IMR-90 (cell line): Measurements from ENCODE around the gene SH3RF3. TPM values are rescaled to one million over a fixed set of nuclear protein-coding genes. Genes with fewer than 3 reads are reported as not detected.

Experiments
- ATAC-seq: fragments of 200-7000 bp; cut with Tn5 transposase; 2 replicates; pipeline ENCODE4 v1.9.1; 2020; ENCODE audit warnings: low read depth, mild to moderate bottlenecking, moderate library complexity
- BruUV-seq: library from RNA; stranded (reverse); fragments of 400-500 nt; replicated peaks from 2 replicates; lab custom pipeline; 2021; lab: Mats Ljungman, UMichigan
- CTCF ChIA-PET: fragments of 300-600 bp; formaldehyde crosslinking; extraction: SDS; loops from one replicate; lab custom pipeline; 2021; ENCODE audit warnings: antibody characterized with exemption; lab: Yijun Ruan, JAX
- POLR2A ChIA-PET: fragments of 300-600 bp; sonication (Branson Sonifier 250); formaldehyde crosslinking; loops from one replicate; lab custom pipeline; 2022; ENCODE audit warnings: antibody characterized with exemption; ENCODE audit not compliant: unreplicated experiment; lab: Charles Lee
- DNase-seq: peaks from one replicate; pipeline ENCODE4 v3.0.0; 2013
- H2AFZ ChIP-seq: replicated peaks from 2 replicates; pipeline ENCODE3; 2013; ENCODE audit warnings: low read length, mild to moderate bottlenecking; ENCODE audit not compliant: poor library complexity
- H2AK5ac ChIP-seq: 2 replicates; pipeline ENCODE4 v1.6.1; 2013; ENCODE audit warnings: low read depth, low read length, inconsistent platforms
- H2AK9ac ChIP-seq: replicated peaks from 2 replicates; pipeline ENCODE3; 2013; ENCODE audit warnings: mild to moderate bottlenecking, low read depth, low read length, moderate library complexity; ENCODE audit not compliant: poor library complexity
- H2BK120ac ChIP-seq: 2 replicates; pipeline ENCODE4 v1.6.1; 2013; ENCODE audit warnings: low read depth, low read length, inconsistent platforms
- H2BK15ac ChIP-seq: 3 replicates; pipeline ENCODE4 v1.6.1; 2013; ENCODE audit warnings: low read depth, low read length, inconsistent platforms
- H2BK20ac ChIP-seq: 2 replicates; pipeline ENCODE4 v1.6.1; 2013; ENCODE audit warnings: low read depth, mild to moderate bottlenecking, inconsistent platforms, low read length, moderate library complexity
- H2BK5ac ChIP-seq: 2 replicates; pipeline ENCODE4 v1.6.1; 2013; ENCODE audit warnings: mild to moderate bottlenecking, low read depth, low read length, inconsistent platforms; ENCODE audit not compliant: poor library complexity, severe bottlenecking
- H3K14ac ChIP-seq: replicated peaks from 2 replicates; pipeline ENCODE4 v1.6.1; 2013; ENCODE audit warnings: low read depth, low read length, inconsistent platforms
- H3K18ac ChIP-seq: 2 replicates; pipeline ENCODE4 v1.6.1; 2013; ENCODE audit warnings: low read depth, low read length, control low read depth
- H3K23ac ChIP-seq: 2 replicates; pipeline ENCODE4 v1.6.1; 2013; ENCODE audit warnings: low read depth, low read length, inconsistent platforms
- H3K27ac ChIP-seq: 2 replicates; pipeline ENCODE4 v1.5.1; 2013; ENCODE audit warnings: mild to moderate bottlenecking, control low read depth, low read length; ENCODE audit not compliant: insufficient read depth
- H3K27me3 ChIP-seq: 2 replicates; pipeline ENCODE4 v1.6.1; 2013; ENCODE audit warnings: low read length; ENCODE audit not compliant: control insufficient read depth, insufficient read depth
- H3K36me3 ChIP-seq: 2 replicates; pipeline ENCODE4 v1.6.1; 2013; ENCODE audit warnings: low read length, mixed read lengths; ENCODE audit not compliant: control insufficient read depth, insufficient read depth
- H3K4ac ChIP-seq: 2 replicates; pipeline ENCODE4 v1.6.1; 2013; ENCODE audit warnings: low read depth, low read length, inconsistent platforms
- H3K4me1 ChIP-seq: 2 replicates; pipeline ENCODE4 v1.6.1; 2013; ENCODE audit warnings: low read length, mixed read lengths; ENCODE audit not compliant: control insufficient read depth, insufficient read depth
- H3K4me2 ChIP-seq: 2 replicates; pipeline ENCODE4 v1.6.1; 2013; ENCODE audit warnings: low read depth, mild to moderate bottlenecking, control low read depth, low read length, moderate library complexity
- H3K4me3 ChIP-seq: 2 replicates; pipeline ENCODE4 v1.5.1; 2013; ENCODE audit warnings: low read depth, mild to moderate bottlenecking, control low read depth, low read length, moderate library complexity; ENCODE audit not compliant: insufficient read depth
- H3K56ac ChIP-seq: 2 replicates; pipeline ENCODE4 v1.6.1; 2013; ENCODE audit warnings: low read length, inconsistent platforms; ENCODE audit not compliant: insufficient read depth; ENCODE audit errors: extremely low read depth
- H3K79me1 ChIP-seq, 2 experiments: 2 replicates each; pipeline ENCODE4 v1.6.1; 2013; ENCODE audit warnings: low read length in 2 of 2, inconsistent platforms in 1 of 2, low read depth in 1 of 2
- H3K9ac ChIP-seq: 2 replicates; pipeline ENCODE4 v1.6.1; 2013; ENCODE audit warnings: low read depth, low read length, control low read depth
- H3K9me1 ChIP-seq: 2 replicates; pipeline ENCODE4 v1.6.1; 2013; ENCODE audit warnings: low read length, inconsistent platforms; ENCODE audit not compliant: insufficient read depth
- H3K9me3 ChIP-seq: 2 replicates; pipeline ENCODE4 v1.6.1; 2013; ENCODE audit warnings: low read length; ENCODE audit not compliant: control insufficient read depth, insufficient read depth
- H4K20me1 ChIP-seq: 2 replicates; pipeline ENCODE4 v1.6.1; 2013; ENCODE audit warnings: low read length, inconsistent platforms; ENCODE audit not compliant: insufficient read depth
- H4K5ac ChIP-seq: 2 replicates; pipeline ENCODE4 v1.6.1; 2013; ENCODE audit warnings: mild to moderate bottlenecking, low read depth, low read length, control low read depth
- H4K8ac ChIP-seq, 2 experiments: 2 replicates each; pipeline ENCODE4 v1.6.1; 2013; ENCODE audit warnings: low read depth in 2 of 2, low read length in 2 of 2, control low read depth in 1 of 2, inconsistent platforms in 1 of 2
- H4K91ac ChIP-seq: 2 replicates; pipeline ENCODE4 v1.6.1; 2013; ENCODE audit warnings: low read depth, low read length, inconsistent platforms; ENCODE audit not compliant: insufficient read depth
- CEBPB ChIP-seq: IDR thresholded peaks from 2 replicates; pipeline ENCODE4 v1.6.1; 2012; ENCODE audit warnings: low read depth, low read length, improper control_type of control experiment
- CHD1 ChIP-seq: IDR thresholded peaks from 2 replicates; pipeline ENCODE4 v1.6.1; 2012; ENCODE audit warnings: low read depth, low read length, improper control_type of control experiment
- CTCF ChIP-seq: conservative IDR thresholded peaks from 2 replicates; pipeline ENCODE4 v1.5.1; 2012; ENCODE audit warnings: mild to moderate bottlenecking, low read depth, low read length, improper control_type of control experiment
- ELK1 ChIP-seq: fragments of 150-350 bp; IDR thresholded peaks from 2 replicates; pipeline ENCODE4 v1.6.1; 2016; ENCODE audit warnings: low read depth, mild to moderate bottlenecking, low read length, moderate library complexity, borderline replicate concordance
- FOS ChIP-seq: fragments of 150-350 bp; IDR thresholded peaks from 2 replicates; pipeline ENCODE4 v1.6.1; 2016; ENCODE audit warnings: low read depth, low read length
- MAFK ChIP-seq: IDR thresholded peaks from 2 replicates; pipeline ENCODE4 v1.6.1; 2012; ENCODE audit warnings: low read depth, low read length, improper control_type of control experiment
- MAZ ChIP-seq: IDR thresholded peaks from 2 replicates; pipeline ENCODE4 v1.6.1; 2012; ENCODE audit warnings: low read depth, mild to moderate bottlenecking, low read length, improper control_type of control experiment, moderate library complexity, borderline replicate concordance
- MXI1 ChIP-seq: IDR thresholded peaks from 2 replicates; pipeline ENCODE4 v1.6.1; 2012; ENCODE audit warnings: low read depth, mild to moderate bottlenecking, low read length, moderate library complexity, borderline replicate concordance
- NFE2L2 ChIP-seq: fragments of 150-350 bp; IDR thresholded peaks from 2 replicates; pipeline ENCODE4 v1.6.1; 2016; ENCODE audit warnings: low read depth, mild to moderate bottlenecking, low read length
- POLR2A ChIP-seq: IDR thresholded peaks from 2 replicates; pipeline ENCODE4 v1.6.1; 2012; ENCODE audit warnings: mild to moderate bottlenecking, low read depth, low read length
- RAD21 ChIP-seq: IDR thresholded peaks from 2 replicates; pipeline ENCODE4 v1.6.1; 2012; ENCODE audit warnings: low read length, improper control_type of control experiment
- RCOR1 ChIP-seq: IDR thresholded peaks from 2 replicates; pipeline ENCODE4 v1.6.1; 2012; ENCODE audit warnings: mild to moderate bottlenecking, low read length, improper control_type of control experiment; ENCODE audit not compliant: insufficient replicate concordance
- RFX5 ChIP-seq: IDR thresholded peaks from 2 replicates; pipeline ENCODE4 v1.8.0; 2012; ENCODE audit warnings: low read depth, mild to moderate bottlenecking, low read length, moderate library complexity
- SMC3 ChIP-seq: fragments of 150-350 bp; IDR thresholded peaks from 2 replicates; pipeline ENCODE4 v1.6.1; 2016; ENCODE audit warnings: low read depth, mild to moderate bottlenecking, antibody characterized with exemption, low read length, moderate library complexity
- USF2 ChIP-seq: fragments of 150-350 bp; IDR thresholded peaks from 2 replicates; pipeline ENCODE4 v1.6.1; 2017; ENCODE audit warnings: mild to moderate bottlenecking, antibody characterized with exemption, low read length, low read depth
- WGBS, 2 experiments: methylation state at CpG; one replicate each; pipeline versions ENCODE4 v1.1.5 to v1.1.7; 2013; ENCODE audit warnings: missing lambda C conversion rate in 2 of 2; ENCODE audit not compliant: insufficient read length in 1 of 2; ENCODE audit errors: extremely low coverage in 2 of 2; 5-methylcytosine and 5-hydroxymethylcytosine counted together
- dilution Hi-C: fragments of 300-500 bp; cut with HindIII; formaldehyde crosslinking; loops from one replicate; pipeline ENCODE4 v1.14.3; 2018; ENCODE audit warnings: low sequenced_read_pairs; ENCODE audit not compliant: unreplicated experiment
- in situ Hi-C: fragments of 300-500 bp; cut with MboI; formaldehyde crosslinking; loops from 3 replicates; pipeline ENCODE4 v1.14.3; 2019; ENCODE audit warnings: low sequenced_read_pairs, inconsistent platforms, mixed read lengths
- intact Hi-C: fragments of 100-400 bp; cut with micrococcal nuclease; formaldehyde crosslinking; loops from 2 replicates; pipeline ENCODE4 v1.10.0; 2022
- polyA plus RNA-seq, 3 experiments: library from polyadenylated mRNA; depleted of rRNA; stranded (reverse); fragments of >200 nt; gene quantifications; 2 replicates each; pipeline ENCODE4 v1.2.3, GENCODE V29; 2012; ENCODE audit warnings: low replicate concordance in 1 of 3
- total RNA-seq: library from RNA; depleted of rRNA; stranded (reverse); fragments of >200 nt; gene quantifications from 2 replicates; pipeline ENCODE4 v1.2.3, GENCODE V29; 2012

Gene SH3RF3
- total and polyA plus RNA-seq, 2 of the 4 experiments (the other 2 are of a cell fraction), result 3.4 to 5.3 TPM

- no peak overlapping the region for H2AFZ ChIP-seq
- H3K9ac ChIP-seq, result no peak overlapping the region
- no peak overlapping the region for H2BK5ac ChIP-seq
- H2AK9ac ChIP-seq, result no peak overlapping the region
- no peak overlapping the region for H2BK15ac ChIP-seq
- H3K4me2 ChIP-seq, result no peak overlapping the region
- no peak overlapping the region for H3K56ac ChIP-seq
- no peak overlapping the region; the same call in 1 of the 2 replicates for H2AK5ac ChIP-seq
- no peaks in the 10 kb centered on the region for H3K9me3 ChIP-seq
- H3K27me3 ChIP-seq, result no peaks in the 10 kb centered on the region
- in situ Hi-C loops, result no loop called here
- H3K4me1 ChIP-seq, result peaks cover 19% of the 10 kb centered on the region
- no peaks in the 10 kb centered on the region for H3K36me3 ChIP-seq
- peaks cover 87% of the 10 kb centered on the region for H4K20me1 ChIP-seq
- H2BK20ac ChIP-seq, result no peak overlapping the region
- no peak overlapping the region for H3K4me3 ChIP-seq
- 43% methylated on average over 1 of the region's 26 CpGs; no CpG with 5 or more reads in 1 of the 2 experiments for WGBS, 2 experiments
- 0 out of 2 replicates have a peak overlapping the region, but pooled peaks have one; percentile 23 for H2BK120ac ChIP-seq
- H4K8ac ChIP-seq, result no peak overlapping the region
- no peak overlapping the region for H3K18ac ChIP-seq
- no peak overlapping the region for H3K27ac ChIP-seq
- intact Hi-C loops, result no loop called here
- no peak overlapping the region for H3K14ac ChIP-seq
- H3K4ac ChIP-seq, result no peak overlapping the region
- DNase-seq (no peak), ATAC-seq (no peak)
- H3K23ac ChIP-seq, result no peak overlapping the region
- dilution Hi-C loops, result no loop called here
- H3K9me1 ChIP-seq, result peaks cover 32% of the 10 kb centered on the region
- no TSS peak for BruUV-seq
- no peak overlapping the region for H4K5ac ChIP-seq
- ChIA-PET CTCF (no interaction called here), POLR2A (no interaction called here)
- peaks cover 46 to 94% of the 10 kb centered on the region in 2 experiments for H3K79me1 ChIP-seq
- no peak overlapping the region for H4K91ac ChIP-seq
- no peak for TF ChIP-seq CEBPB
- no peak for TF ChIP-seq POLR2A
- no peak for TF ChIP-seq MXI1
- TF ChIP-seq MAZ, result no peak
- TF ChIP-seq FOS, result no peak
- no peak for TF ChIP-seq USF2
- TF ChIP-seq MAFK, result no peak
- no peak for TF ChIP-seq CHD1
- no peak for TF ChIP-seq CTCF
- TF ChIP-seq RFX5, result no peak
- no peak for TF ChIP-seq NFE2L2
- no peak for TF ChIP-seq RAD21
- no peak for TF ChIP-seq RCOR1
- TF ChIP-seq ELK1, result no peak
- TF ChIP-seq SMC3, result no peak
These were observed 146.4 kb downstream of the SH3RF3 start for GRCh38 chr2:109275120-109276012.
